IMR-90 (cell line): ENCODE data around the gene CYP20A1. TPM values are rescaled to one million over a fixed set of nuclear protein-coding genes. Genes with fewer than 3 reads are reported as not detected.

Experiments used
- ATAC-seq: fragments of 200-7000 bp; cut with Tn5 transposase; 2 replicates; pipeline ENCODE4 v1.9.1; 2020; ENCODE audit warnings: low read depth, mild to moderate bottlenecking, moderate library complexity
- BruUV-seq: library from RNA; stranded (reverse); fragments of 400-500 nt; replicated peaks from 2 replicates; lab custom pipeline; 2021; lab: Mats Ljungman, UMichigan
- CTCF ChIA-PET: fragments of 300-600 bp; formaldehyde crosslinking; extraction: SDS; loops from one replicate; lab custom pipeline; 2021; ENCODE audit warnings: antibody characterized with exemption; lab: Yijun Ruan, JAX
- POLR2A ChIA-PET: fragments of 300-600 bp; sonication (Branson Sonifier 250); formaldehyde crosslinking; loops from one replicate; lab custom pipeline; 2022; ENCODE audit warnings: antibody characterized with exemption; ENCODE audit not compliant: unreplicated experiment; lab: Charles Lee
- DNase-seq: peaks from one replicate; pipeline ENCODE4 v3.0.0; 2013
- H2AFZ ChIP-seq: replicated peaks from 2 replicates; pipeline ENCODE3; 2013; ENCODE audit warnings: low read length, mild to moderate bottlenecking; ENCODE audit not compliant: poor library complexity
- H2AK5ac ChIP-seq: 2 replicates; pipeline ENCODE4 v1.6.1; 2013; ENCODE audit warnings: low read depth, low read length, inconsistent platforms
- H2AK9ac ChIP-seq: replicated peaks from 2 replicates; pipeline ENCODE3; 2013; ENCODE audit warnings: mild to moderate bottlenecking, low read depth, low read length, moderate library complexity; ENCODE audit not compliant: poor library complexity
- H2BK120ac ChIP-seq: 2 replicates; pipeline ENCODE4 v1.6.1; 2013; ENCODE audit warnings: low read depth, low read length, inconsistent platforms
- H2BK15ac ChIP-seq: 3 replicates; pipeline ENCODE4 v1.6.1; 2013; ENCODE audit warnings: low read depth, low read length, inconsistent platforms
- H2BK20ac ChIP-seq: 2 replicates; pipeline ENCODE4 v1.6.1; 2013; ENCODE audit warnings: low read depth, mild to moderate bottlenecking, inconsistent platforms, low read length, moderate library complexity
- H2BK5ac ChIP-seq: 2 replicates; pipeline ENCODE4 v1.6.1; 2013; ENCODE audit warnings: mild to moderate bottlenecking, low read depth, low read length, inconsistent platforms; ENCODE audit not compliant: poor library complexity, severe bottlenecking
- H3K14ac ChIP-seq: replicated peaks from 2 replicates; pipeline ENCODE4 v1.6.1; 2013; ENCODE audit warnings: low read depth, low read length, inconsistent platforms
- H3K18ac ChIP-seq: 2 replicates; pipeline ENCODE4 v1.6.1; 2013; ENCODE audit warnings: low read depth, low read length, control low read depth
- H3K23ac ChIP-seq: 2 replicates; pipeline ENCODE4 v1.6.1; 2013; ENCODE audit warnings: low read depth, low read length, inconsistent platforms
- H3K27ac ChIP-seq: 2 replicates; pipeline ENCODE4 v1.5.1; 2013; ENCODE audit warnings: mild to moderate bottlenecking, control low read depth, low read length; ENCODE audit not compliant: insufficient read depth
- H3K27me3 ChIP-seq: 2 replicates; pipeline ENCODE4 v1.6.1; 2013; ENCODE audit warnings: low read length; ENCODE audit not compliant: control insufficient read depth, insufficient read depth
- H3K36me3 ChIP-seq: 2 replicates; pipeline ENCODE4 v1.6.1; 2013; ENCODE audit warnings: low read length, mixed read lengths; ENCODE audit not compliant: control insufficient read depth, insufficient read depth
- H3K4ac ChIP-seq: 2 replicates; pipeline ENCODE4 v1.6.1; 2013; ENCODE audit warnings: low read depth, low read length, inconsistent platforms
- H3K4me1 ChIP-seq: 2 replicates; pipeline ENCODE4 v1.6.1; 2013; ENCODE audit warnings: low read length, mixed read lengths; ENCODE audit not compliant: control insufficient read depth, insufficient read depth
- H3K4me2 ChIP-seq: 2 replicates; pipeline ENCODE4 v1.6.1; 2013; ENCODE audit warnings: low read depth, mild to moderate bottlenecking, control low read depth, low read length, moderate library complexity
- H3K4me3 ChIP-seq: 2 replicates; pipeline ENCODE4 v1.5.1; 2013; ENCODE audit warnings: low read depth, mild to moderate bottlenecking, control low read depth, low read length, moderate library complexity; ENCODE audit not compliant: insufficient read depth
- H3K56ac ChIP-seq: 2 replicates; pipeline ENCODE4 v1.6.1; 2013; ENCODE audit warnings: low read length, inconsistent platforms; ENCODE audit not compliant: insufficient read depth; ENCODE audit errors: extremely low read depth
- H3K79me1 ChIP-seq, 2 experiments: 2 replicates each; pipeline ENCODE4 v1.6.1; 2013; ENCODE audit warnings: low read length in 2 of 2, inconsistent platforms in 1 of 2, low read depth in 1 of 2
- H3K9ac ChIP-seq: 2 replicates; pipeline ENCODE4 v1.6.1; 2013; ENCODE audit warnings: low read depth, low read length, control low read depth
- H3K9me1 ChIP-seq: 2 replicates; pipeline ENCODE4 v1.6.1; 2013; ENCODE audit warnings: low read length, inconsistent platforms; ENCODE audit not compliant: insufficient read depth
- H3K9me3 ChIP-seq: 2 replicates; pipeline ENCODE4 v1.6.1; 2013; ENCODE audit warnings: low read length; ENCODE audit not compliant: control insufficient read depth, insufficient read depth
- H4K20me1 ChIP-seq: 2 replicates; pipeline ENCODE4 v1.6.1; 2013; ENCODE audit warnings: low read length, inconsistent platforms; ENCODE audit not compliant: insufficient read depth
- H4K5ac ChIP-seq: 2 replicates; pipeline ENCODE4 v1.6.1; 2013; ENCODE audit warnings: mild to moderate bottlenecking, low read depth, low read length, control low read depth
- H4K8ac ChIP-seq, 2 experiments: 2 replicates each; pipeline ENCODE4 v1.6.1; 2013; ENCODE audit warnings: low read depth in 2 of 2, low read length in 2 of 2, control low read depth in 1 of 2, inconsistent platforms in 1 of 2
- H4K91ac ChIP-seq: 2 replicates; pipeline ENCODE4 v1.6.1; 2013; ENCODE audit warnings: low read depth, low read length, inconsistent platforms; ENCODE audit not compliant: insufficient read depth
- CEBPB ChIP-seq: IDR thresholded peaks from 2 replicates; pipeline ENCODE4 v1.6.1; 2012; ENCODE audit warnings: low read depth, low read length, improper control_type of control experiment
- CHD1 ChIP-seq: IDR thresholded peaks from 2 replicates; pipeline ENCODE4 v1.6.1; 2012; ENCODE audit warnings: low read depth, low read length, improper control_type of control experiment
- MAZ ChIP-seq: IDR thresholded peaks from 2 replicates; pipeline ENCODE4 v1.6.1; 2012; ENCODE audit warnings: low read depth, mild to moderate bottlenecking, low read length, improper control_type of control experiment, moderate library complexity, borderline replicate concordance
- MXI1 ChIP-seq: IDR thresholded peaks from 2 replicates; pipeline ENCODE4 v1.6.1; 2012; ENCODE audit warnings: low read depth, mild to moderate bottlenecking, low read length, moderate library complexity, borderline replicate concordance
- POLR2A ChIP-seq: IDR thresholded peaks from 2 replicates; pipeline ENCODE4 v1.6.1; 2012; ENCODE audit warnings: mild to moderate bottlenecking, low read depth, low read length
- RCOR1 ChIP-seq: IDR thresholded peaks from 2 replicates; pipeline ENCODE4 v1.6.1; 2012; ENCODE audit warnings: mild to moderate bottlenecking, low read length, improper control_type of control experiment; ENCODE audit not compliant: insufficient replicate concordance
- SMC3 ChIP-seq: fragments of 150-350 bp; IDR thresholded peaks from 2 replicates; pipeline ENCODE4 v1.6.1; 2016; ENCODE audit warnings: low read depth, mild to moderate bottlenecking, antibody characterized with exemption, low read length, moderate library complexity
- WGBS, 2 experiments: methylation state at CpG; one replicate each; pipeline versions ENCODE4 v1.1.5 to v1.1.7; 2013; ENCODE audit warnings: missing lambda C conversion rate in 2 of 2; ENCODE audit not compliant: insufficient read length in 1 of 2; ENCODE audit errors: extremely low coverage in 2 of 2; 5-methylcytosine and 5-hydroxymethylcytosine counted together
- dilution Hi-C: fragments of 300-500 bp; cut with HindIII; formaldehyde crosslinking; loops from one replicate; pipeline ENCODE4 v1.14.3; 2018; ENCODE audit warnings: low sequenced_read_pairs; ENCODE audit not compliant: unreplicated experiment
- in situ Hi-C: fragments of 300-500 bp; cut with MboI; formaldehyde crosslinking; loops from 3 replicates; pipeline ENCODE4 v1.14.3; 2019; ENCODE audit warnings: low sequenced_read_pairs, inconsistent platforms, mixed read lengths
- intact Hi-C: fragments of 100-400 bp; cut with micrococcal nuclease; formaldehyde crosslinking; loops from 2 replicates; pipeline ENCODE4 v1.10.0; 2022
- polyA plus RNA-seq, 3 experiments: library from polyadenylated mRNA; depleted of rRNA; stranded (reverse); fragments of >200 nt; gene quantifications; 2 replicates each; pipeline ENCODE4 v1.2.3, GENCODE V29; 2012; ENCODE audit warnings: low replicate concordance in 1 of 3
- total RNA-seq: library from RNA; depleted of rRNA; stranded (reverse); fragments of >200 nt; gene quantifications from 2 replicates; pipeline ENCODE4 v1.2.3, GENCODE V29; 2012
- TF ChIP-seq, protein P1 (sequence below): fragments of 150-350 bp; IDR thresholded peaks from 2 replicates; pipeline ENCODE4 v1.6.1; 2017; ENCODE audit warnings: mild to moderate bottlenecking, antibody characterized with exemption, low read length, low read depth

The CYP20A1 gene
- total and polyA plus RNA-seq, 2 of the 4 experiments (the other 2 are of a cell fraction) = 7.0 to 16.8 TPM

GRCh38 chr2:203201426-203201825 lies 37.4 kb upstream of the CYP20A1 start:
- WGBS, 2 experiments = no CpG with 5 or more reads among the region's 5 CpGs

More at GRCh38 chr2:203201426-203201825, 37.4 kb upstream of the CYP20A1 start:
- Histone ChIP-seq H2BK15ac (no peak overlapping the region), H2AK5ac (no peak overlapping the region), H3K9me1 (no peaks in the 10 kb centered on the region), H4K20me1 (no peaks in the 10 kb centered on the region), H3K27ac (no peak overlapping the region), H3K18ac (no peak overlapping the region), H4K5ac (no peak overlapping the region), H3K9me3 (no peaks in the 10 kb centered on the region), H3K14ac (no peak overlapping the region), H3K9ac (no peak overlapping the region), H2BK120ac (no peak overlapping the region), H3K56ac (no peak overlapping the region), H3K79me1 (no peaks in the 10 kb centered on the region), H3K4me2 (no peak overlapping the region), H3K4me3 (no peak overlapping the region), H3K23ac (no peak overlapping the region), H4K8ac (no peak overlapping the region), H2BK5ac (no peak overlapping the region), H3K36me3 (peaks cover 19% of the 10 kb centered on the region), H3K4me1 (no peaks in the 10 kb centered on the region), H4K91ac (no peak overlapping the region), H3K4ac (no peak overlapping the region), H2AFZ (no peak overlapping the region), H3K27me3 (no peaks in the 10 kb centered on the region), H2AK9ac (no peak overlapping the region), H2BK20ac (no peak overlapping the region)
- no TSS peak for BruUV-seq
- dilution Hi-C loops (no loop called here), in situ Hi-C loops (no loop called here), intact Hi-C loops (no loop called here)
- POLR2A ChIA-PET = no interaction called here
- DNase-seq (peak; percentile 6), ATAC-seq (no peak)
- TF ChIP-seq SMC3 (no peak), MAZ (no peak), CHD1 (no peak), RCOR1 (no peak), POLR2A (no peak), MXI1 (no peak), CEBPB (no peak)
- TF ChIP-seq, protein P1, sequence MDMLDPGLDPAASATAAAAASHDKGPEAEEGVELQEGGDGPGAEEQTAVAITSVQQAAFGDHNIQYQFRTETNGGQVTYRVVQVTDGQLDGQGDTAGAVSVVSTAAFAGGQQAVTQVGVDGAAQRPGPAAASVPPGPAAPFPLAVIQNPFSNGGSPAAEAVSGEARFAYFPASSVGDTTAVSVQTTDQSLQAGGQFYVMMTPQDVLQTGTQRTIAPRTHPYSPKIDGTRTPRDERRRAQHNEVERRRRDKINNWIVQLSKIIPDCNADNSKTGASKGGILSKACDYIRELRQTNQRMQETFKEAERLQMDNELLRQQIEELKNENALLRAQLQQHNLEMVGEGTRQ = no peak
- CTCF ChIA-PET = interaction anchor here (0.6 kb wide), 1 partner anchor 252 kb away, joined by 3 read pairs; no protein-coding TSS in a partner anchor
